MCF 10A (cell line): Measurements from ENCODE around the gene TAS1R3. TPM values are rescaled to one million over a fixed set of nuclear protein-coding genes. Genes with fewer than 3 reads are reported as not detected.

Experiments
- BruUV-seq: library from RNA; stranded (reverse); fragments of 400-500 nt; replicated peaks from 2 replicates; lab custom pipeline; 2021; lab: Mats Ljungman, UMichigan
- CTCF ChIA-PET: fragments of 300-600 bp; sonication (Branson Sonifier 250); formaldehyde crosslinking; extraction: SDS; loops from one replicate; lab custom pipeline; 2021; ENCODE audit warnings: antibody characterized with exemption, inconsistent platforms; lab: Yijun Ruan, JAX
- POLR2A ChIA-PET: fragments of 300-600, 350-650 bp; sonication (Branson Sonifier 250); formaldehyde crosslinking; extraction: SDS; loops from one replicate; lab custom pipeline; 2020; ENCODE audit warnings: antibody characterized with exemption, inconsistent platforms; lab: Yijun Ruan, JAX
- DNase-seq: peaks from one replicate; pipeline ENCODE4 v3.0.0-alpha.2; 2018; ENCODE audit not compliant: unreplicated experiment
- H3K27ac Mint-ChIP-seq: one replicate; pipeline ENCODE4 v1.8.0; 2022; ENCODE audit warnings: mild to moderate bottlenecking, low read depth, mixed read lengths; ENCODE audit not compliant: unreplicated experiment
- H3K27me3 Mint-ChIP-seq: one replicate; pipeline ENCODE4 v1.8.0; 2022; ENCODE audit warnings: mixed read lengths; ENCODE audit not compliant: insufficient read depth, unreplicated experiment
- H3K36me3 Mint-ChIP-seq: one replicate; pipeline ENCODE4 v1.8.0; 2022; ENCODE audit warnings: mild to moderate bottlenecking, moderate library complexity, mixed read lengths; ENCODE audit not compliant: insufficient read depth, unreplicated experiment
- H3K4me1 Mint-ChIP-seq: one replicate; pipeline ENCODE4 v1.8.0; 2022; ENCODE audit warnings: mixed read lengths; ENCODE audit not compliant: insufficient read depth, unreplicated experiment
- H3K4me3 Mint-ChIP-seq: one replicate; pipeline ENCODE4 v1.8.0; 2022; ENCODE audit warnings: mild to moderate bottlenecking, moderate library complexity, mixed read lengths; ENCODE audit not compliant: unreplicated experiment
- H3K9me3 Mint-ChIP-seq: one replicate; pipeline ENCODE4 v1.8.0; 2022; ENCODE audit warnings: mixed read lengths; ENCODE audit not compliant: unreplicated experiment
- CTCF ChIP-seq: fragments of 200-600 bp; IDR thresholded peaks from one replicate; pipeline ENCODE4 v1.8.0; 2022; ENCODE audit warnings: antibody characterized with exemption, mild to moderate bottlenecking; ENCODE audit not compliant: unreplicated experiment
- intact Hi-C: fragments of 100-400 bp; cut with micrococcal nuclease; formaldehyde crosslinking; loops from 2 replicates; pipeline ENCODE4 v1.14.1; 2022
- total RNA-seq: library from RNA; stranded (reverse); gene quantifications from 2 replicates; pipeline ENCODE4 v1.2.3, GENCODE V29; 2022

The TAS1R3 gene
- total RNA-seq, 1 experiment from 2014 or later = not detected

GRCh38 chr1:1285611-1286311 lies 45.3 kb upstream of the TAS1R3 start:
- CTCF ChIA-PET = interaction anchor here (1.1 kb wide), 1 partner anchor 163 kb away, joined by 4 read pairs; no protein-coding TSS in a partner anchor
- H3K4me1 Mint-ChIP-seq = peaks cover 6% of the 10 kb centered on the region
- POLR2A ChIA-PET = interaction anchor here (0.9 to 1.8 kb wide), 2 partner anchors 9 to 35 kb away, joined by 3 to 9 read pairs; no protein-coding TSS in a partner anchor
- TF ChIP-seq CTCF = no peak
- DNase-seq = no peak
- no TSS peak for BruUV-seq
- H3K4me3 Mint-ChIP-seq = no peak overlapping the region
- H3K27me3 Mint-ChIP-seq = no peaks in the 10 kb centered on the region
- H3K9me3 Mint-ChIP-seq = no peaks in the 10 kb centered on the region
- intact Hi-C loops = no loop called here
- no peaks in the 10 kb centered on the region for H3K36me3 Mint-ChIP-seq
- no peak overlapping the region for H3K27ac Mint-ChIP-seq

- no peaks in the 10 kb centered on the region for H3K36me3 Mint-ChIP-seq
- TF ChIP-seq CTCF = no peak
- H3K27ac Mint-ChIP-seq = no peak overlapping the region
- H3K4me1 Mint-ChIP-seq = peaks cover 6% of the 10 kb centered on the region
- no TSS peak for BruUV-seq
- POLR2A ChIA-PET = interaction anchor here (0.6 to 1.8 kb wide), 3 partner anchors 8 to 254 kb away, joined by 3 to 9 read pairs (median 3); no protein-coding TSS in a partner anchor
- no peak for DNase-seq
- H3K4me3 Mint-ChIP-seq = no peak overlapping the region
- intact Hi-C loops = no loop called here
- no peaks in the 10 kb centered on the region for H3K27me3 Mint-ChIP-seq
- no peaks in the 10 kb centered on the region for H3K9me3 Mint-ChIP-seq
- CTCF ChIA-PET = no interaction called here
These were observed 44.5 kb upstream of the TAS1R3 start for GRCh38 chr1:1286313-1287261.

GRCh38 chr1:1287288-1288110 lies 43.6 kb upstream of the TAS1R3 start:
- Mint-ChIP-seq H3K36me3 (peaks cover 9% of the 10 kb centered on the region), H3K27me3 (no peaks in the 10 kb centered on the region), H3K4me3 (no peak overlapping the region), H3K4me1 (peaks cover 3% of the 10 kb centered on the region), H3K9me3 (no peaks in the 10 kb centered on the region), H3K27ac (no peak overlapping the region)
- CTCF ChIA-PET = no interaction called here
- intact Hi-C loops = no loop called here
- no peak for TF ChIP-seq CTCF
- POLR2A ChIA-PET = interaction anchor here (0.6 kb wide), 1 partner anchor 255 kb away, joined by 3 read pairs; no protein-coding TSS in a partner anchor
- no TSS peak for BruUV-seq
- DNase-seq = no peak
